Neural progenitor cell (in vitro differentiated cells): ENCODE data around the gene ARFGAP3. TPM values are rescaled to one million over a fixed set of nuclear protein-coding genes. Genes with fewer than 3 reads are reported as not detected.

ENCODE experiments used
- DNase-seq: peaks from one replicate; pipeline ENCODE4 v3.0.0-alpha.2; 2016; ENCODE audit warnings: low spot score
- H2AFZ ChIP-seq: fragments of 200-600 bp; sonication (generic); replicated peaks from 2 replicates; pipeline ENCODE4 v1.6.1; 2016; ENCODE audit warnings: antibody characterized with exemption
- H3F3A ChIP-seq: fragments of 200-600 bp; sonication (generic); 2 replicates; pipeline ENCODE4 v1.6.1; 2016; ENCODE audit warnings: antibody characterized with exemption, low read depth
- H3K27ac ChIP-seq: fragments of 200-600 bp; sonication (generic); 2 replicates; pipeline ENCODE4 v1.5.1; 2016; ENCODE audit warnings: mild to moderate bottlenecking
- H3K27me3 ChIP-seq: fragments of 200-600 bp; sonication (generic); 2 replicates; pipeline ENCODE4 v1.6.1; 2016; ENCODE audit warnings: mild to moderate bottlenecking, moderate library complexity
- H3K36me3 ChIP-seq: fragments of 200-600 bp; sonication (generic); 2 replicates; pipeline ENCODE4 v1.5.1; 2016
- H3K4me1 ChIP-seq: fragments of 200-600 bp; sonication (generic); 2 replicates; pipeline ENCODE4 v1.6.1; 2016; ENCODE audit warnings: mixed run types
- H3K4me2 ChIP-seq: fragments of 200-600 bp; sonication (generic); 2 replicates; pipeline ENCODE4 v1.6.1; 2016
- H3K4me3 ChIP-seq: fragments of 200-600 bp; sonication (generic); 2 replicates; pipeline ENCODE4 v1.5.1; 2016
- H3K79me2 ChIP-seq: fragments of 200-600 bp; sonication (generic); 2 replicates; pipeline ENCODE4 v1.6.1; 2016; ENCODE audit warnings: low read depth
- H3K9ac ChIP-seq: fragments of 200-600 bp; sonication (generic); 2 replicates; pipeline ENCODE4 v1.6.1; 2016
- H3K9me3 ChIP-seq: fragments of 200-600 bp; sonication (generic); 2 replicates; pipeline ENCODE4 v1.5.1; 2016; ENCODE audit warnings: low read depth
- H4K20me1 ChIP-seq: fragments of 200-600 bp; sonication (generic); 2 replicates; pipeline ENCODE4 v1.6.1; 2016; ENCODE audit warnings: low read depth
- H3K27ac Mint-ChIP-seq: 3 replicates; pipeline ENCODE4 v1.8.0; 2021; ENCODE audit warnings: mixed read lengths
- H3K27me3 Mint-ChIP-seq: 2 replicates; pipeline ENCODE4 v1.8.0; 2022; ENCODE audit warnings: low read depth, mild to moderate bottlenecking, inconsistent platforms, moderate library complexity, mixed read lengths; ENCODE audit not compliant: insufficient read depth
- H3K36me3 Mint-ChIP-seq: 3 replicates; pipeline ENCODE4 v1.8.0; 2021; ENCODE audit warnings: mixed read lengths
- H3K4me1 Mint-ChIP-seq: 3 replicates; pipeline ENCODE4 v1.8.0; 2021; ENCODE audit warnings: mixed read lengths
- H3K4me3 Mint-ChIP-seq: 3 replicates; pipeline ENCODE4 v1.8.0; 2021; ENCODE audit warnings: mild to moderate bottlenecking, moderate library complexity, mixed read lengths
- H3K9me3 Mint-ChIP-seq: 3 replicates; pipeline ENCODE4 v1.8.0; 2020; ENCODE audit warnings: mixed read lengths
- EZH2 ChIP-seq: fragments of 200-600 bp; sonication (generic); IDR thresholded peaks from 2 replicates; pipeline ENCODE4 v1.6.1; 2017; ENCODE audit warnings: antibody characterized with exemption, mild to moderate bottlenecking, moderate library complexity
- EZH2phosphoT487 ChIP-seq: fragments of 200-600 bp; sonication (generic); IDR thresholded peaks from 2 replicates; pipeline ENCODE4 v1.6.1; 2017; ENCODE audit warnings: antibody characterized with exemption
- total RNA-seq: library from RNA; depleted of rRNA; stranded (reverse); fragments of >200 nt; gene quantifications from 2 replicates; pipeline ENCODE4 v1.2.3, GENCODE V29; 2015; ENCODE audit warnings: low replicate concordance
- TF ChIP-seq, protein P1 (sequence below): fragments of 200-600 bp; sonication (generic); IDR thresholded peaks from 2 replicates; pipeline ENCODE4 v1.5.1; 2017; ENCODE audit warnings: antibody characterized with exemption, mild to moderate bottlenecking

The ARFGAP3 gene
- total RNA-seq, 1 donor from 2014 or later, result 53.9 TPM

DNA sequence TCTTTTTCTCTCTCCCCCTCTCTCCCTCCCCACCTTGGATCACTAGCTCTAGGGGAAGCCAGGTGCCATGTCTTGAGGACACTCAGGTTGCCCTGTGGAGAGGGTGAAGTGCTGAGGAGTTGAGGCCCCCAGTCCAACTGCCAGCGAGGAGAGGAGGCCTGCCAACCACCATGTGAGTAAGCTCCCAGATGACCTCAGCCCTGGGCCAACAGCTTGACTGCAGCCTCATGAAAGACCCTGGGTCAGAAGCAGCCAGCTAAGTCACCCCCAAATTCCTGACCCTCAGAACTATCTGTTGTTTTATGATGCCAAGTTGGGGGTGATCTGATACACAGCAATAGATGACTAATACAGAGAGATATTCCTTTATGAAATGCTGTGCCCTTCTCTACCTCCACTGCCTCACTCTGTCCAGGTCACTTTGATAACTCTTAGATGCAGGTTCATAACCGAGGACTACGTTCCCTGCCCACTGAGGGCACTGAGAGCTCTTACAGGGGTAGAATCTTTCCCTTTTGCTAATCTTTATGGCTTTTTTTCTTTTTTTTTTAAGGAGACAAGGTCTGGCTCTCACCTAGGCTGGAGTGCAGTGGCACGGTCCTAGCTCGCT lies 8.0 kb downstream of the ARFGAP3 start:
- Histone ChIP-seq H3K4me2 (no peak overlapping the region), H3K4me1 (no peaks in the 10 kb centered on the region), H3K79me2 (peaks cover 3% of the 10 kb centered on the region), H2AFZ (no peak overlapping the region), H3K9me3 (no peaks in the 10 kb centered on the region), H3K27me3 (no peaks in the 10 kb centered on the region), H3K9ac (no peak overlapping the region), H3K36me3 (no peaks in the 10 kb centered on the region), H4K20me1 (no peaks in the 10 kb centered on the region), H3K27ac (no peak overlapping the region), H3K4me3 (no peak overlapping the region), H3F3A (no peaks in the 10 kb centered on the region)
- no peak for DNase-seq
- no peak overlapping the region for H3K4me3 Mint-ChIP-seq
- H3K9me3 Mint-ChIP-seq, result no peaks in the 10 kb centered on the region
- TF ChIP-seq EZH2phosphoT487 (no peak), EZH2 (no peak)
- TF ChIP-seq, protein P1, sequence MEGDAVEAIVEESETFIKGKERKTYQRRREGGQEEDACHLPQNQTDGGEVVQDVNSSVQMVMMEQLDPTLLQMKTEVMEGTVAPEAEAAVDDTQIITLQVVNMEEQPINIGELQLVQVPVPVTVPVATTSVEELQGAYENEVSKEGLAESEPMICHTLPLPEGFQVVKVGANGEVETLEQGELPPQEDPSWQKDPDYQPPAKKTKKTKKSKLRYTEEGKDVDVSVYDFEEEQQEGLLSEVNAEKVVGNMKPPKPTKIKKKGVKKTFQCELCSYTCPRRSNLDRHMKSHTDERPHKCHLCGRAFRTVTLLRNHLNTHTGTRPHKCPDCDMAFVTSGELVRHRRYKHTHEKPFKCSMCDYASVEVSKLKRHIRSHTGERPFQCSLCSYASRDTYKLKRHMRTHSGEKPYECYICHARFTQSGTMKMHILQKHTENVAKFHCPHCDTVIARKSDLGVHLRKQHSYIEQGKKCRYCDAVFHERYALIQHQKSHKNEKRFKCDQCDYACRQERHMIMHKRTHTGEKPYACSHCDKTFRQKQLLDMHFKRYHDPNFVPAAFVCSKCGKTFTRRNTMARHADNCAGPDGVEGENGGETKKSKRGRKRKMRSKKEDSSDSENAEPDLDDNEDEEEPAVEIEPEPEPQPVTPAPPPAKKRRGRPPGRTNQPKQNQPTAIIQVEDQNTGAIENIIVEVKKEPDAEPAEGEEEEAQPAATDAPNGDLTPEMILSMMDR, result no peak
- no peak overlapping the region for H3K27ac Mint-ChIP-seq
- peaks cover 2% of the 10 kb centered on the region for H3K27me3 Mint-ChIP-seq
- H3K36me3 Mint-ChIP-seq, result peaks cover 18% of the 10 kb centered on the region
- no peaks in the 10 kb centered on the region for H3K4me1 Mint-ChIP-seq

DNA sequence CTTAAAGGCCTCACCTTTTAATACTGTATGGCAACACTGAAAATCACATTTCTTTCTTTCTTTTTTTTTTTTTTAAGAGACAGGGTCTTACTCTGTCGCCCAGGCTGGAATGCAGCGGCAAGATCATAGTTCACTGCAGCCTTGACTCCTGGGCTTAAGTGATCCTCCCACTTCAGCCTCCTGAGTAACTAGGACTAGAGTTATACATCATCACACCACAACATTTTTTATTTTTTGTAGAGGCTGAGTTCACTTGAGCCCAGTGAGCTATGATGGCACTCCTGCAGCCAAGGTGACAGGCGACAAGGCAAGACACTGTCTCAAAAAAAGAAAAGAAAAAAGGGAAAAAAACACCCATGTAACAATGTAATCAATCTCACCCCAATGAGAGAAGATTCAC lies 10.0 kb downstream of the ARFGAP3 start:
- H3K27me3 Mint-ChIP-seq, result peaks cover 2% of the 10 kb centered on the region
- H3K4me2 ChIP-seq, result no peak overlapping the region
- no peak overlapping the region for H3K27ac ChIP-seq
- H3K9ac ChIP-seq, result no peak overlapping the region
- H3K27me3 ChIP-seq, result no peaks in the 10 kb centered on the region
- H3K9me3 Mint-ChIP-seq, result no peaks in the 10 kb centered on the region
- no peak overlapping the region for H3K4me3 Mint-ChIP-seq
- no peak overlapping the region for H3K27ac Mint-ChIP-seq
- no peaks in the 10 kb centered on the region for H4K20me1 ChIP-seq
- no peaks in the 10 kb centered on the region for H3K4me1 Mint-ChIP-seq
- TF ChIP-seq, protein P1, result no peak
- TF ChIP-seq EZH2phosphoT487 (no peak), EZH2 (no peak)
- no peak for DNase-seq
- no peaks in the 10 kb centered on the region for H3K4me1 ChIP-seq
- no peaks in the 10 kb centered on the region for H3K9me3 ChIP-seq
- no peaks in the 10 kb centered on the region for H3K79me2 ChIP-seq
- peaks cover 30% of the 10 kb centered on the region for H3K36me3 Mint-ChIP-seq
- no peak overlapping the region for H2AFZ ChIP-seq
- no peaks in the 10 kb centered on the region for H3F3A ChIP-seq
- H3K4me3 ChIP-seq, result no peak overlapping the region
- H3K36me3 ChIP-seq, result no peaks in the 10 kb centered on the region

DNA sequence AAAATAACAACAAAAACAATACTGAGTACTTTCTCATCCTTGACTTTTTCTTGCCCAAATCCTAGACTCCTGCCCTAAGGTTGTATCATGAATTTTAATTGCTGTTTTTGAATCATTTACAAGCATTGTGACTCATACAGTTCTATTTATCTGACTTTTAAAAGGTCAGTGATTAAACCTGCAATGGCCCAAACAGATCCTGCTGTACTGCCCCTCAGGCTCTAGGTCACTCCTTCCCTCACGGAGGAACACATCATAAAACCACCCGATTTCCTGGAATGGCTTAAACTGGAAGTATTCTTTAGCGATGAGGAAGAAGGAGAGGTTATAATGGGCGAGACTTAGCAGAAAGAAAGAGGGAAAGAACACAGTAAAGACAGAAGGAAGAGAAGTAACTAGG lies 12.3 kb downstream of the ARFGAP3 start:
- Histone ChIP-seq H4K20me1 (no peaks in the 10 kb centered on the region), H3K79me2 (no peaks in the 10 kb centered on the region), H3K36me3 (no peaks in the 10 kb centered on the region), H3K4me1 (no peaks in the 10 kb centered on the region), H2AFZ (no peak overlapping the region), H3K9ac (no peak overlapping the region), H3K27ac (no peak overlapping the region), H3K9me3 (no peaks in the 10 kb centered on the region), H3K4me2 (no peak overlapping the region), H3F3A (no peaks in the 10 kb centered on the region), H3K27me3 (no peaks in the 10 kb centered on the region), H3K4me3 (no peak overlapping the region)
- peaks cover 2% of the 10 kb centered on the region for H3K27me3 Mint-ChIP-seq
- no peak overlapping the region for H3K4me3 Mint-ChIP-seq
- TF ChIP-seq, protein P1, result no peak
- no peak for TF ChIP-seq EZH2phosphoT487
- no peak for TF ChIP-seq EZH2
- H3K27ac Mint-ChIP-seq, result no peak overlapping the region
- no peaks in the 10 kb centered on the region for H3K4me1 Mint-ChIP-seq
- no peak for DNase-seq
- H3K9me3 Mint-ChIP-seq, result no peaks in the 10 kb centered on the region
- peaks cover 37% of the 10 kb centered on the region for H3K36me3 Mint-ChIP-seq
